Activated T-helper 1 cell treated with Interleukin-2 at 50 U/mL for 16 hours (primary cell): ENCODE results near the gene IGFBP7.
"Not testable (repeated sequence)": the region's sequence is repeated elsewhere in the genome, so short reads cannot be mapped to it uniquely, and the experiment has no call there.

ENCODE experiments used
- DNase-seq: peaks from one replicate; pipeline ENCODE4 v3.0.0-alpha.2; 2020; ENCODE audit warnings: low read depth

The IGFBP7 gene

DNA sequence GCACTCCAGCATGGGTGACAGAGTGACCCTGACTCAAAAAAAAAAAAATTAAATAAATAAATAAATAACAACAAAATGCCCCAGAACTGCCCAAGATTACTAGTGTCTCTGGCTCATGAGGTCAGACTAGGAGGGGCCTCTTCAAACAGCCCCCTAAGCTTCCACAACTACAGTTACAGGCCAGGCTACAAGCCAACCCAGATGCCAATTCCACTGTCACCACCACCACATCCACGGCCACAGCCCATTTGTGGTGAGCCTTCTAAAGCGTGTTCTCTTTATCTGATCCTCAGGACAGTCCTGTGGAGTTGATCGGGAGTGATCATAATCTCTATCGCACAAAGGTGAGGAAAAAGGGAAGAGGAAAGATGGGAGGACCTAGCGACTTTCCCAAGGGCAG lies 36.6 kb downstream of the IGFBP7 start:
- no peak for DNase-seq

DNA sequence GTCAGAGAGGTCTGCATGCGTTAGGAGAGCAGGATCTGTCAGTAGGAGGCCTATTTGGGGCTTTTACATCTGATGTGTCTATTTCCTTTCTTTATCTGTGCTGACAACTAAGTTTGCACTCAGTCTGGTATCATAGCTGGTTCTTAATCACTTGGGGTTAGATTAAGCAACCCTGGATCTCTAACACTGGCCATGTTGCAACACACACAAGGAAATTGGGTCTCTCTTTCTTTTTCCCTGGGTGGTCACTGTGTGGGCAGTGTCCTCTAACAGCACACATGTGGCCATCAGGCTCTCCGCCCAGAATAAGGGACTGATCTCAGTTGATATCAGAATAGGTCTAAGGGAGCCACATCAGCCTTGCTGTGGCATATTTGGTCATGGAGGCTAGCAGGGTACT lies 38.9 kb downstream of the IGFBP7 start:
- DNase-seq = no peak

DNA sequence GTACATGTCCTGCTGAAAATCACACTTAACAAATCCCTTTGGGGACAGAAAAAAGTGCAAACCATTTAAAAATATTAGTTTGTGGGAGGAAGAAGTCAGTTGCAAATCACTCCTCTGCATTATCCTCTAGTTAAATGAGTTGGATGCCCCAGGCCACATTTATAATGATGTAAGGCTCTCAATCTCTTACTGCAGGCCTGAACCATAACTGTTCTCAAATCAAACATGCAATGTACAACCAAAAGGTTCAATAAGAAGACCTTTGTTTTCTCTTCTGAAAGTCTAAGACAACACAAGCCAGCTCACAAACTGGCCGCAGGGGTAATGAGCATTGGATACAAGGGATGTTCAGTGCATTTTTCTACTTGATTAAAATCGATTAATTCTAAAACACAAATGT lies 39.7 kb downstream of the IGFBP7 start:
- no peak for DNase-seq

- no peak for DNase-seq
Measured at GRCh38 chr4:57068237-57068981, 41.8 kb downstream of the IGFBP7 start.

- DNase-seq = no peak
Measured at GRCh38 chr4:57065730-57066482, 44.3 kb downstream of the IGFBP7 start.

- no peak for DNase-seq
Measured at GRCh38 chr4:57064811-57065711, 45.1 kb downstream of the IGFBP7 start.

DNA sequence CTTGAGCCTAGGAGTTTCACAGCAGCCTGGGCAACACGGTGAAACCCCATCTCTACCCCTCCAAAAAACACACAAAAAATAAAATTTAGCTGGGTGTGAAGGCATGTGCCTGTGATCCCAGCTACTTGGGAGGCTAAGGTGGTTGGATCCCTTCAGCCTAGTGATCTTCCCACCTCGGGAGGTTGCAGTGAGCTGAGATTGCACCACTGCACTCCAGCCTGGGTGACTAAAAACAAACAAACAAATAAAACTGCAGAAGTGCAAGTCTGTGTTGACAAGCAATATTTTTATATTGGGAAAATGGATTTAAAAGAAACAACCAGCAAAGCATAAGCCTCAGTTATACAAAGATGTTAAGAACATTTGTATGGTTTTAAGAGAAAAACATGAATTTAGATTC lies 46.1 kb downstream of the IGFBP7 start:
- no peak for DNase-seq

- DNase-seq = no peak
Measured at GRCh38 chr4:57063518-57063917, 46.7 kb downstream of the IGFBP7 start.

GRCh38 chr4:57061395-57061794 lies 48.8 kb downstream of the IGFBP7 start:
- no peak for DNase-seq

DNA sequence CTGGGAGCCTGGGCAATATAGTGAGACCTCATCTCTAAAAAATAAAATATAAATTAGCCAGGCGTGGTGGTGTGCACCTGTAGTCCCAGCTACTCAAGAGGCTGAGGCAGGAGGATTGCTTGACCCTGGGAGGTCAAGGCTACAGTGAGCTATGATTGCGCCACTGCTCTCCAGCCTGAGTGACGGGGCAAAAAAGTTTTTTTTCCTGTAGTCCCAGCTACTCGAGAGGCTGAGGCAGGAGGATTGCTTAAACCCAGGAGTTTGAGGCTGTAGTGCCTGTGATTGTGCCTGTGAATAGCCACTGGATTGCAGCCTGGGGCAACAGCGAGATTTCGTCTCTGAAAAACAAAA lies 49.5 kb downstream of the IGFBP7 start:
- DNase-seq = not testable (repeated sequence)

GRCh38 chr4:57059890-57060716 lies 50.1 kb downstream of the IGFBP7 start:
- DNase-seq = no peak

GRCh38 chr4:57055886-57056285 lies 54.3 kb downstream of the IGFBP7 start:
- no peak for DNase-seq

- no peak for DNase-seq
Measured at GRCh38 chr4:57053508-57053907, 56.7 kb downstream of the IGFBP7 start.

DNA sequence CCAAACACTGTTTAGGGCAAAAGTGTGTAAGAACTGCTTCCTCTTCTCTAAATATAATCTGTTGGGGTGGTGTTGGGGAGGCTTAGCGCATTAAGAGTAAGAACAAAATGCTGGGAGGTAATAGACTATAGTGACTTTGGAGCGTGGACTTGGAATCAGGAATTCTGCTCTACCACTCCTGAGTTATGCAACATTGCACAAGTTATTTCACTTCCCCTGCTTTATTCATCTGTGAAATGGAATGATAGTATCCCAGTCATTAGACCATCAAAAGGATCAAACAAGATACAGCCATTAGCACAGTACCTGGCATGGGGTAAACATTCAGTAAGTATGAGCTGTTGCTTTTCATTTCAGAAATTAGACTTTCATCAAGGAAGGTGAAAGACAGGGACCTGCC lies 58.7 kb downstream of the IGFBP7 start:
- no peak for DNase-seq

- DNase-seq = no peak
Measured at GRCh38 chr4:57051095-57051494, 59.1 kb downstream of the IGFBP7 start.

DNA sequence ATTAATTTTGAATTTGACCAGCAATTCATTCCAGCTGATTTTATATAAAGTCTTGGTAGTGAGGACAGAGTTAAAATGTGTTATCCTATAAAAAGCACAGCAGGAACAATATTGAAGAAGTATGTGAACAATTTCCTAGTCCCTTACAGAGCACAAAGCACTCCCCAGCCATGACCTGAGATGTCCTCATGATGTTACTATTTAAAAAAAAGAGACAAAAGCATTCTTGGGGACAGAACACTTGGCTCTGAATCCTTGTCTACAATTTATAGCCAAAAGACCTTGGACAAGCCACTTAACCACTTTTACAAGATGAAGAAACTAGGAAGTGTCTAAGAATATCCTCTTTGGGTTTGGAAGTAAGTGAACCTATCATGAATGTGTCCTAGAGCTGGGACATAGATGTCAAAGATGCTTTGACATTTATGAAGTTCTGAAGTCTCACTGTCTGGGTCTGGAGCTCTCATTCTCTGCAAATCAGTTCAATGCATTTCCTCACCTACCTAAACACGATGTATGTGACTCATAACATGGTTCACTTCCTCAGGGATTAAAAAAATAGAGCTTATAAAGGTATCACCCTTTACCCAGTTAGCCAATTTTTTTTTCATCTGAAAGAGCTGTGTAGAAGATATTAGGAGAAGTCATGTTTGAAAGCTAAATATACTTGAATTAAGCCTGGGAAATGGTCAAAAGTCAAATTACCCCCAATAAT lies 61.4 kb downstream of the IGFBP7 start:
- no peak for DNase-seq

DNA sequence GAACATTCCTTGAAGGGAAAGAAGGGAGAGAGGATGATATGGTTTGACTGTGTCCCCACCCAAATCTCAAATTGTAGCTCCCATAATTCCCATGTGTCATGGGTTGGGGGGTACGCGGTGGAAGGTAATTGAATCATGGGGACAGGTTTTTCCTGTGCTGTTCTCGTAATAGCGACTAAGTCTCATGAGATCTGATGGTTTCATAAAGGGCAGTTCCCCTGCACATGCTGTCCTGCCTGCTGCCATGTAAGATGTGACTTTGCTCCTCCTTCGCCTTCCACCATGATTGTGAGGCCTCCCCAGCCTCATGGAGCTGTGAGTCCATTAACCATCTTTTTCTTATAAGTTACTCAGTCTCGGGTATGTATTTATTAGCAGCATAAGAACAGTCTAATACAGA lies 63.1 kb downstream of the IGFBP7 start:
- not testable (repeated sequence) for DNase-seq

- DNase-seq = no peak
Measured at GRCh38 chr4:57044996-57045395, 65.2 kb downstream of the IGFBP7 start.

DNA sequence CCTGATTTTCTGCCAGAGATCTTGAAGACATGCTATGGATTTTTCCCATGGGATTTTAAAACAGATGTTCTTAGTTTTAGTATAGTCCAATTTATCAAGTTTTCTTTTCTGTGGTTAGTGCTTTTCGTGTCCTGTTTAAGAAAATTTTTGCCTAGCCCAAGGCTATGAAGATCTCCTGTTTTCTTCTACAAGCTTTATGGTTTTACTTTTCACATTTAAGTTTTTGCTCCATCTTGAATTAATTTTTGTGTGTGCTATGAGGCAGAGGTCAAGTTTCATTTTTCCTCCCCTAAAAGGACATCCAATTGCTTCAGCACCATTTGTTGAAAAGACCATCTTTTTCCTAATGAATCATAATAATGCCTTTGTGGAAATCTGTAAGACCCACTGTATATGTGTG lies 65.9 kb downstream of the IGFBP7 start:
- no peak for DNase-seq

DNA sequence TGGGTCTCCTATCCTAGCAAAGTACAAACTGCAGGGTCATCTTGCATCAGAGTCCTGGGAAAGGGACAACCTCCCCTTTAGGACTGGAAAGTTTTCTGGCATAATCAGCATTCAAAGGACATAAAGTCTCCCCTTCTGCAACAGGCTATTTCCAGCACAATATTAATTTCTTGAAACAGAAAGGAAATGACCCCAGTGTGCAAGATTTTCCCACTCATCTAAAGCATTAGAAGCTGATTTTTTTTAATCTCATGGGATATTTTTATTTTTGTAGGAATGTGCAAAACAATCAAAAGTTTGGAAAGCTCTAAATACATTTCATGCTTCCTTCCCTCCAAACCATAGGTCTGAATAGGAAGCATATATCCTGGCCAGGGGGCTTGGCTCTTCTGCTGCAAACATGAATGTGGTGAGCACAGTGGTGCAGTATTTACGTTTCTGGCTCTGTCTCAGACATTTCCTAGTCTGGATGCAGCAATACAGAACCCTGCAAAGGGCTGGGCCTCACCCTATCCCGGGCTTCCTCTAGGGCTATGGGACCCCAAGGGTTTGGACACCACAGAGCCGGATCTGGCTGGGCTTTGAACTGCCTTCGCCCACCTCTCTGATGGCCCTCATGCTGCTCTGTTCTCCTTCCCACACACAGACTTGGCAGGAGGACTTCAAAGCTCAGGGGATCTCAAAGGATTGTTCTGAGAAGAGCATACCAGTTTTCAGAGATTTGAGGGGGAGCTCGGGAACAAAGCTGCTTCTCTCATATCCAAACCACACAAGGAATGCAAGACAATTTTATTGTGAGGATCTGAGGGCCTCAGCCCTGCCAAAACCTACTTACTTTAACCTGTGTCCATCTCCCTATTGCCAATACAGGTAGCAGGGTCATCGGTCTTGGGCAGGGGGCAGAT lies 66.6 kb downstream of the IGFBP7 start:
- no peak for DNase-seq
